Esophagus mucosa (tissue), 1 donor: ENCODE data around the gene DVL3. TPM values are rescaled to one million over a fixed set of nuclear protein-coding genes. Genes with fewer than 3 reads are reported as not detected.

Experiments used
- total RNA-seq: library from RNA; stranded (reverse); gene quantifications from one replicate; pipeline ENCODE4 v1.2.4, GENCODE V29; 2023
- donor health status: DM: yes; HTN: yes; CAD: no.

The DVL3 gene
- total RNA-seq, 1 donor from 2014 or later: 29.2 TPM

Other genes with a start within 250 kb of the DVL3 start
- gene ABCC5, start 137.5 kb upstream of the DVL3 start, total RNA-seq: 35.8 TPM
- not detected for gene HTR3D, start 123.6 kb upstream of the DVL3 start, total RNA-seq
- not detected for gene HTR3C, start 102.3 kb upstream of the DVL3 start, total RNA-seq
- not detected for gene HTR3E, start 58.3 kb upstream of the DVL3 start, total RNA-seq
- 21.8 TPM for gene EIF2B5, start 20.0 kb upstream of the DVL3 start, total RNA-seq
- 235 TPM for gene AP2M1, start 19.5 kb downstream of the DVL3 start, total RNA-seq
- gene ABCF3, start 30.8 kb downstream of the DVL3 start, total RNA-seq: 45.3 TPM
- gene VWA5B2, start 74.2 kb downstream of the DVL3 start, total RNA-seq: not detected
- gene ALG3, start 93.6 kb downstream of the DVL3 start, total RNA-seq: 28.9 TPM
- 7.1 TPM for gene EEF1AKMT4, start 94.3 kb downstream of the DVL3 start, total RNA-seq
- 0.24 TPM for gene CAMK2N2, start 106.2 kb downstream of the DVL3 start, total RNA-seq
- not detected for gene ECE2, start 120.6 kb downstream of the DVL3 start, total RNA-seq
- gene PSMD2, start 143.9 kb downstream of the DVL3 start, total RNA-seq: 126 TPM
- 339 TPM for gene EIF4G1, start 159.2 kb downstream of the DVL3 start, total RNA-seq
- 7.3 TPM for gene FAM131A, start 182.2 kb downstream of the DVL3 start, total RNA-seq
- gene CLCN2, start 206.2 kb downstream of the DVL3 start, total RNA-seq: 3.4 TPM
- gene POLR2H, start 206.3 kb downstream of the DVL3 start, total RNA-seq: 46.0 TPM
- not detected for gene THPO, start 222.8 kb downstream of the DVL3 start, total RNA-seq
- 0.84 TPM for gene CHRD, start 224.7 kb downstream of the DVL3 start, total RNA-seq